SU-DHL-6 (cell line): ENCODE measurements around the gene ODF2L.

ENCODE experiments used
- EZH2phosphoT487 ChIP-seq: fragments of 200-600 bp; sonication (generic), shearing (Covaris generic); conservative IDR thresholded peaks from 2 replicates; pipeline ENCODE4 v1.6.1; 2018; ENCODE audit warnings: mild to moderate bottlenecking, antibody characterized with exemption, low read length, moderate library complexity, mixed read lengths
- TF ChIP-seq, protein P1 (sequence below): fragments of 200-600 bp; sonication (generic); IDR thresholded peaks from one replicate; pipeline ENCODE4 v1.5.1; 2017; ENCODE audit warnings: antibody characterized with exemption, mild to moderate bottlenecking, low read length, moderate library complexity; ENCODE audit not compliant: insufficient read depth, poor library complexity, severe bottlenecking

DNA sequence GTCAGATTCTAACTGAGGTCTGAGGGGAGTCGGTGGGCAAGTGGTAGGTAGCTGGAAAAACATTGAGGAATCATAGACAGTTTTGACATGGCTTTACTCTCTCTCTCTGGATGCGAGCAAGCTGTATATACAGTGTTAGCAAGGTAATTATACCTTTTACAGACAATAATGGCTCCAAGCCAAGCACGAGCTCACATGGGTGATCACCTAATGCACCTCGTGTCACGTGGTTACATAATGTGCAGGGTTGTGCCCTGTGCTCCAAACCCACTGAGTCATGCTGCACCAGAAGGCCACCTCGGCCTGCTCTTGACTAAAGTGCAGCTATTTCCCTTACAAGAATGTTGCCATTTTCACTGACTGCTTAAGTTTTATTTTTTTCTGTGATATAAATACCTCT, 20.2 kb upstream of the ODF2L start:
- TF ChIP-seq, protein P1, sequence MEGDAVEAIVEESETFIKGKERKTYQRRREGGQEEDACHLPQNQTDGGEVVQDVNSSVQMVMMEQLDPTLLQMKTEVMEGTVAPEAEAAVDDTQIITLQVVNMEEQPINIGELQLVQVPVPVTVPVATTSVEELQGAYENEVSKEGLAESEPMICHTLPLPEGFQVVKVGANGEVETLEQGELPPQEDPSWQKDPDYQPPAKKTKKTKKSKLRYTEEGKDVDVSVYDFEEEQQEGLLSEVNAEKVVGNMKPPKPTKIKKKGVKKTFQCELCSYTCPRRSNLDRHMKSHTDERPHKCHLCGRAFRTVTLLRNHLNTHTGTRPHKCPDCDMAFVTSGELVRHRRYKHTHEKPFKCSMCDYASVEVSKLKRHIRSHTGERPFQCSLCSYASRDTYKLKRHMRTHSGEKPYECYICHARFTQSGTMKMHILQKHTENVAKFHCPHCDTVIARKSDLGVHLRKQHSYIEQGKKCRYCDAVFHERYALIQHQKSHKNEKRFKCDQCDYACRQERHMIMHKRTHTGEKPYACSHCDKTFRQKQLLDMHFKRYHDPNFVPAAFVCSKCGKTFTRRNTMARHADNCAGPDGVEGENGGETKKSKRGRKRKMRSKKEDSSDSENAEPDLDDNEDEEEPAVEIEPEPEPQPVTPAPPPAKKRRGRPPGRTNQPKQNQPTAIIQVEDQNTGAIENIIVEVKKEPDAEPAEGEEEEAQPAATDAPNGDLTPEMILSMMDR, result no peak
- TF ChIP-seq EZH2phosphoT487, result no peak
